Liver (tissue), 9 donors: ENCODE results near the gene PKDREJ. TPM values are rescaled to one million over a fixed set of nuclear protein-coding genes. Genes with fewer than 3 reads are reported as not detected.

ENCODE experiments used
- DNase-seq: peaks from one replicate; pipeline ENCODE4 v3.0.0-alpha.2; 2017; ENCODE audit warnings: low spot score
- H3K27ac ChIP-seq, 2 donors: one replicate each; pipeline ENCODE4 v1.7.0; 2013; ENCODE audit warnings: inconsistent platforms in 2 of 2, low read length in 2 of 2, control low read depth in 1 of 2, low read depth in 1 of 2, mild to moderate bottlenecking in 1 of 2
- H3K27me3 ChIP-seq, 4 donors: one replicate each; pipeline versions ENCODE4 v1.6.1 to v1.7.0; 2013; ENCODE audit warnings: low read length in 3 of 4, inconsistent platforms in 1 of 4, mild to moderate bottlenecking in 1 of 4, moderate library complexity in 1 of 4; ENCODE audit not compliant: control insufficient read depth in 4 of 4, insufficient read depth in 4 of 4
- H3K36me3 ChIP-seq, 4 donors: one replicate each; pipeline versions ENCODE4 v1.6.1 to v1.7.0; 2013; ENCODE audit warnings: low read length in 3 of 4, mild to moderate bottlenecking in 3 of 4, low read depth in 1 of 4, moderate library complexity in 1 of 4; ENCODE audit not compliant: control insufficient read depth in 4 of 4, insufficient read depth in 3 of 4
- H3K4me1 ChIP-seq, 4 donors: one replicate each; pipeline versions ENCODE4 v1.6.1 to v1.7.0; 2013; ENCODE audit warnings: low read length in 3 of 4, mild to moderate bottlenecking in 3 of 4, moderate library complexity in 1 of 4; ENCODE audit not compliant: control insufficient read depth in 4 of 4, insufficient read depth in 4 of 4
- H3K4me3 ChIP-seq, 3 donors: one replicate each; pipeline versions ENCODE4 v1.6.1 to v1.7.0; 2013; ENCODE audit warnings: low read length in 3 of 3, control low read depth in 1 of 3, low read depth in 1 of 3, mild to moderate bottlenecking in 1 of 3
- H3K9ac ChIP-seq, 2 donors: one replicate each; pipeline ENCODE4 v1.7.0; 2013; ENCODE audit warnings: low read length in 2 of 2, mild to moderate bottlenecking in 2 of 2, moderate library complexity in 2 of 2, control low read depth in 1 of 2, low read depth in 1 of 2
- H3K9me3 ChIP-seq, 4 donors: one replicate each; pipeline versions ENCODE4 v1.6.1 to v1.7.0; 2013; ENCODE audit warnings: low read length in 3 of 4; ENCODE audit not compliant: control insufficient read depth in 4 of 4
- ATF3 ChIP-seq: IDR thresholded peaks from 2 replicates; pipeline ENCODE4 v1.6.1; 2016; ENCODE audit warnings: antibody characterized with exemption
- CTCF ChIP-seq: fragments of 150-350 bp; IDR thresholded peaks from 2 replicates; pipeline ENCODE4 v1.5.1; 2017; ENCODE audit warnings: improper control_type of control experiment, low read depth, low read length; ENCODE audit not compliant: missing input control
- EGR1 ChIP-seq, 2 donors: IDR thresholded peaks; 2 replicates each; pipeline ENCODE4 v1.6.1; 2016 to 2018; ENCODE audit warnings: antibody characterized with exemption in 2 of 2, low read depth in 2 of 2
- FOXA1 ChIP-seq: IDR thresholded peaks from 2 replicates; pipeline ENCODE4 v1.6.1; 2016; ENCODE audit warnings: antibody characterized with exemption
- FOXA2 ChIP-seq: IDR thresholded peaks from 2 replicates; pipeline ENCODE4 v1.6.1; 2016; ENCODE audit warnings: antibody characterized with exemption
- GABPA ChIP-seq, 2 donors: IDR thresholded peaks in 1 of 2; conservative IDR thresholded peaks in 1 of 2; 2 replicates each; pipeline ENCODE4 v1.6.1; 2016; ENCODE audit warnings: antibody characterized with exemption in 2 of 2, mild to moderate bottlenecking in 1 of 2, moderate library complexity in 1 of 2
- HNF4A ChIP-seq, 2 donors: conservative IDR thresholded peaks; 2 replicates each; pipeline ENCODE4 v1.6.1; 2016; ENCODE audit warnings: antibody characterized with exemption in 2 of 2, mild to moderate bottlenecking in 2 of 2
- HNF4G ChIP-seq: IDR thresholded peaks from 2 replicates; pipeline ENCODE4 v1.6.1; 2016; ENCODE audit warnings: antibody characterized with exemption
- JUND ChIP-seq, 2 donors: IDR thresholded peaks; 2 replicates each; pipeline ENCODE4 v1.6.1; 2016; ENCODE audit warnings: antibody characterized with exemption in 2 of 2
- MAX ChIP-seq: IDR thresholded peaks from 2 replicates; pipeline ENCODE4 v1.6.1; 2016; ENCODE audit warnings: antibody characterized with exemption
- NR2F2 ChIP-seq: IDR thresholded peaks from 2 replicates; pipeline ENCODE4 v1.6.1; 2016; ENCODE audit warnings: antibody characterized with exemption
- RAD21 ChIP-seq, 2 donors: IDR thresholded peaks; 2 replicates each; pipeline ENCODE4 v1.6.1; 2016; ENCODE audit warnings: antibody characterized with exemption in 2 of 2, mild to moderate bottlenecking in 2 of 2
- REST ChIP-seq: IDR thresholded peaks from 2 replicates; pipeline ENCODE4 v1.6.1; 2016; ENCODE audit warnings: antibody characterized with exemption, mild to moderate bottlenecking
- RXRA ChIP-seq, 2 donors: IDR thresholded peaks; 2 replicates each; pipeline ENCODE4 v1.6.1; 2017 to 2018; ENCODE audit warnings: antibody characterized with exemption in 2 of 2, mild to moderate bottlenecking in 1 of 2
- SP1 ChIP-seq: IDR thresholded peaks from 2 replicates; pipeline ENCODE4 v1.6.1; 2018; ENCODE audit warnings: antibody characterized with exemption, mild to moderate bottlenecking
- TAF1 ChIP-seq: conservative IDR thresholded peaks from 2 replicates; pipeline ENCODE4 v1.6.1; 2016; ENCODE audit warnings: antibody characterized with exemption, mild to moderate bottlenecking
- YY1 ChIP-seq: IDR thresholded peaks from 2 replicates; pipeline ENCODE4 v1.6.1; 2016; ENCODE audit warnings: antibody characterized with exemption, mild to moderate bottlenecking
- ZBTB33 ChIP-seq: IDR thresholded peaks from 2 replicates; pipeline ENCODE4 v1.6.1; 2016; ENCODE audit warnings: antibody characterized with exemption
- WGBS: extraction: QIAGEN DNeasy Blood & Tissue Kit; methylation state at CpG from one replicate; pipeline ENCODE4 v1.1.7; 2013; 5-methylcytosine and 5-hydroxymethylcytosine counted together
- polyA plus RNA-seq, 2 donors: library from polyadenylated mRNA; stranded (reverse) in 1 of 2; unstranded in 1 of 2; fragments of 200-250 nt in 1 of 2; fragments of >200 nt in 1 of 2; fragmentation: Nextera tagmentation in 1 of 2; extraction: Ambion mirVana in 1 of 2; gene quantifications; one replicate each; pipeline versions ENCODE4 v1.2.1 to v1.2.3, GENCODE V29; 2013 to 2015
- total RNA-seq, 2 donors: library from RNA; depleted of rRNA; stranded (reverse); fragments of >200 nt; gene quantifications; one replicate each; pipeline ENCODE4 v1.2.3, GENCODE V29; 2014
- donor health status: healthy.
- donor health status: healthy.
- donor health status: healthy.
- donor health status: healthy.
- donor health status: healthy.

PKDREJ gene
- total and polyA plus RNA-seq, 4 donors: under 0.01 to 0.05 (median 0.02) TPM

- DNase-seq: no peak
- Histone ChIP-seq H3K27ac (no peak overlapping the region), H3K4me3 (no peak overlapping the region), H3K27me3 (no peaks in the 10 kb centered on the region), H3K4me1 (peaks cover 0 to 4% (median 2%) of the 10 kb centered on the region in 4 donors), H3K36me3 (no peaks in the 10 kb centered on the region), H3K9me3 (no peaks in the 10 kb centered on the region), H3K9ac (no peak overlapping the region)
- 97% methylated on average over 8 of the region's 8 CpGs for WGBS
- no peak for TF ChIP-seq REST
- TF ChIP-seq SP1: no peak
- no peak for TF ChIP-seq FOXA2
- TF ChIP-seq JUND (IDR thresholded peaks at IDR 0.05): no peak
- TF ChIP-seq HNF4G: no peak
- no peak for TF ChIP-seq RXRA (IDR thresholded peaks at IDR 0.05)
- TF ChIP-seq YY1: no peak
- TF ChIP-seq HNF4A (conservative IDR thresholded peaks at IDR 0.05): no peak
- TF ChIP-seq NR2F2: no peak
- TF ChIP-seq GABPA (IDR thresholded peaks at IDR 0.05 in 1 of 2, conservative IDR thresholded peaks at IDR 0.05 in 1 of 2): no peak
Observed at GRCh38 chr22:46312056-46312455, 48.9 kb upstream of the PKDREJ start.

GRCh38 chr22:46309526-46310085 is 46.5 kb upstream of the PKDREJ start:
- WGBS: 97% methylated on average over 15 of the region's 15 CpGs
- H3K4me3 ChIP-seq: no peak overlapping the region
- DNase-seq: no peak
- no peak overlapping the region for H3K27ac ChIP-seq
- no peak for TF ChIP-seq FOXA2
- no peak for TF ChIP-seq JUND (IDR thresholded peaks at IDR 0.05)
- no peak for TF ChIP-seq FOXA1
- no peak for TF ChIP-seq HNF4A (conservative IDR thresholded peaks at IDR 0.05)
- no peak for TF ChIP-seq TAF1
- no peak for TF ChIP-seq GABPA (IDR thresholded peaks at IDR 0.05 in 1 of 2, conservative IDR thresholded peaks at IDR 0.05 in 1 of 2)
- no peak for TF ChIP-seq RAD21 (IDR thresholded peaks at IDR 0.05)
- no peak for TF ChIP-seq RXRA (IDR thresholded peaks at IDR 0.05)
- TF ChIP-seq EGR1 (IDR thresholded peaks at IDR 0.05; ENCODE audit: low read depth in 2 of 2): no peak
- no peak for TF ChIP-seq MAX
- TF ChIP-seq YY1: no peak
- TF ChIP-seq HNF4G: no peak
- no peak for TF ChIP-seq REST
- no peak for TF ChIP-seq CTCF
- no peak for TF ChIP-seq NR2F2
- TF ChIP-seq SP1: no peak
- no peak for TF ChIP-seq ATF3
- TF ChIP-seq ZBTB33: no peak
- no peaks in the 10 kb centered on the region for H3K36me3 ChIP-seq
- no peaks in the 10 kb centered on the region for H3K27me3 ChIP-seq
- peaks cover 0 to 4% (median 1%) of the 10 kb centered on the region in 4 donors for H3K4me1 ChIP-seq
- H3K9ac ChIP-seq: no peak overlapping the region
- no peaks in the 10 kb centered on the region for H3K9me3 ChIP-seq
